CD8-positive, alpha-beta memory T cell (primary cell): Measurements from ENCODE around the gene LYPLA2. TPM values are rescaled to one million over a fixed set of nuclear protein-coding genes. Genes with fewer than 3 reads are reported as not detected.
"Not testable (repeated sequence)": the region's sequence is repeated elsewhere in the genome, so short reads cannot be mapped to it uniquely, and the experiment has no call there.

Source experiments
- CTCF ChIA-PET: fragments of 350-600 bp; sonication (Branson Sonifier 250); formaldehyde crosslinking; loops from one replicate; lab custom pipeline; 2021; ENCODE audit warnings: antibody characterized with exemption; lab: Charles Lee
- POLR2A ChIA-PET: fragments of 350-600 bp; sonication (Branson Sonifier 250); formaldehyde crosslinking; loops from one replicate; lab custom pipeline; 2021; ENCODE audit warnings: antibody characterized with exemption; lab: Charles Lee
- DNase-seq, 5 donors: peaks; one replicate each; pipeline versions ENCODE4 v3.0.0 to v3.0.0-alpha.2; 2020 to 2022; ENCODE audit warnings: mixed read lengths in 1 of 5
- H3K27ac ChIP-seq: one replicate; pipeline ENCODE4 v1.7.0; 2013; ENCODE audit warnings: low read depth, mild to moderate bottlenecking, low read length, moderate library complexity
- H3K27me3 ChIP-seq: 2 replicates; pipeline ENCODE4 v1.7.0; 2013; ENCODE audit warnings: low read length, mild to moderate bottlenecking; ENCODE audit not compliant: insufficient read depth, poor library complexity, severe bottlenecking
- H3K36me3 ChIP-seq: 2 replicates; pipeline ENCODE4 v1.7.0; 2013; ENCODE audit warnings: mild to moderate bottlenecking, low read length, moderate library complexity; ENCODE audit not compliant: insufficient read depth
- H3K4me1 ChIP-seq: 2 replicates; pipeline ENCODE4 v1.7.0; 2013; ENCODE audit warnings: mild to moderate bottlenecking, low read length, moderate library complexity; ENCODE audit not compliant: insufficient read depth
- H3K4me3 ChIP-seq: 2 replicates; pipeline ENCODE4 v1.7.0; 2013; ENCODE audit warnings: mild to moderate bottlenecking, low read length
- H3K9me3 ChIP-seq: 2 replicates; pipeline ENCODE4 v1.7.0; 2013; ENCODE audit warnings: mild to moderate bottlenecking, low read length
- H3K27ac Mint-ChIP-seq, 8 donors: one replicate each; pipeline ENCODE4 v1.8.0; 2020 to 2021; ENCODE audit warnings: mixed read lengths in 8 of 8, mild to moderate bottlenecking in 6 of 8, inconsistent platforms in 3 of 8, moderate library complexity in 3 of 8
- H3K27me3 Mint-ChIP-seq, 2 donors: one replicate each; pipeline ENCODE4 v1.8.0; 2020 to 2021; ENCODE audit warnings: mixed read lengths in 2 of 2, mild to moderate bottlenecking in 1 of 2, moderate library complexity in 1 of 2
- H3K36me3 Mint-ChIP-seq, 3 donors: one replicate each; pipeline ENCODE4 v1.8.0; 2020 to 2021; ENCODE audit warnings: mixed read lengths in 3 of 3, inconsistent platforms in 1 of 3, mild to moderate bottlenecking in 1 of 3
- H3K4me1 Mint-ChIP-seq, 3 donors: one replicate each; pipeline ENCODE4 v1.8.0; 2020 to 2021; ENCODE audit warnings: mixed read lengths in 3 of 3, inconsistent platforms in 1 of 3, mild to moderate bottlenecking in 1 of 3
- H3K4me3 Mint-ChIP-seq, 7 donors: one replicate each; pipeline ENCODE4 v1.8.0; 2020 to 2021; ENCODE audit warnings: mixed read lengths in 7 of 7, mild to moderate bottlenecking in 6 of 7, moderate library complexity in 4 of 7, inconsistent platforms in 2 of 7
- H3K9me3 Mint-ChIP-seq, 5 donors: one replicate each; pipeline ENCODE4 v1.8.0; 2020 to 2022; ENCODE audit warnings: mixed read lengths in 5 of 5, mild to moderate bottlenecking in 3 of 5, moderate library complexity in 2 of 5, inconsistent platforms in 1 of 5
- polyA plus RNA-seq: library from polyadenylated mRNA; unstranded; fragments of 300-500 nt; fragmentation: Illumina TruSeq; gene quantifications from one replicate; pipeline ENCODE4 v1.2.3, GENCODE V29; 2021
- total RNA-seq, 2 experiments: library from RNA; stranded (reverse); gene quantifications; one replicate each; pipeline ENCODE4 v1.2.3, GENCODE V29; 2021

The LYPLA2 gene
- total and polyA plus RNA-seq, 3 experiments from 2014 or later: 99.9 to 109 (median 100) TPM

DNA sequence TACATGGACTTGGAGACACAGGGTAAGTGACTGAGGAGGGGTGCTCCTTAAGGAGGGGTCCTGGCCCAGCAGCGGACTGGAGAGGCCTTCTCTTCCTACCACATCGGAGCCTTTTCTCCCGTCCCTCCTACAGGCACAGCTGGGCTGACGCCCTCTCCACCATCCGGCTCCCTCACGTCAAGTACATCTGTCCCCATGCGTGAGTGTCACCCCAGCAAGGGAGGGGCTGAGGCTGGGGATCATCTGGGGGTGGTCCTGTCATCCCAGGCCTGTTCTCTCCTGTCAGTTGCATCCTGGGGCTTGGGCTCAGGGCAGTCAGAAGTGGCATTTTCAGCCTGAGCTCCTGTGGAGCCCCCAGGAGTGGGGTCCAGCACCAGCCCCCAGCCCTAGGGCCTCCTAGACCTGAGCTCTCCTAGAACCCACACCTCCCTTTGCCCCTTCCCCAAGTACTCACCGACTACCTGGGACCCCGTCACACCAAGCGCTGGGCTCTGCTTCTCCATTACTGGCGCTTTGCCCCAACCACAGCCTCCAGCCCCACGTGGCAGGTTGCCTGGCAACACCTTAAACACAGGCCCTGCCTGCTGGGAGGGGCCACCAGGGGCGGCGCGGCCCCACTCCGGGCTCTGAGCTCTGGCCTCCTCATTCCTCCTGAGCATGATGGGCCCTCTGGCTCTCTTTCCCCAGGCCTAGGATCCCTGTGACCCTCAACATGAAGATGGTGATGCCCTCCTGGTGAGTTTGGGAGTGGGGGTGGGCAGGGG lies 2.3 kb downstream of the LYPLA2 start:
- no peaks in the 10 kb centered on the region for H3K27me3 Mint-ChIP-seq
- Histone ChIP-seq H3K36me3 (no peaks in the 10 kb centered on the region), H3K27ac (no peak overlapping the region), H3K27me3 (no peaks in the 10 kb centered on the region), H3K4me3 (no peak overlapping the region), H3K9me3 (no peaks in the 10 kb centered on the region), H3K4me1 (peaks cover 29% of the 10 kb centered on the region)
- DNase-seq: peak; percentile 20 to 74 (median 40)
- no peaks in the 10 kb centered on the region for H3K9me3 Mint-ChIP-seq
- ChIA-PET POLR2A (interaction anchor here (0.6 to 1.5 kb wide), 2 partner anchors 15 to 20 kb away, joined by 5 to 6 read pairs; partner anchors contain the start of gene PITHD1), CTCF (no interaction called here)
- peaks cover 0 to 52% (median 0%) of the 10 kb centered on the region in 3 donors for H3K36me3 Mint-ChIP-seq
- H3K4me3 Mint-ChIP-seq: peak overlapping the region in 6 of 7 donors; percentile 4 to 82 (median 19)
- H3K27ac Mint-ChIP-seq: peak overlapping the region in 7 of 8 donors; percentile 24 to 86 (median 63)
- H3K4me1 Mint-ChIP-seq: peaks cover 18 to 32% (median 24%) of the 10 kb centered on the region in 3 donors

DNA sequence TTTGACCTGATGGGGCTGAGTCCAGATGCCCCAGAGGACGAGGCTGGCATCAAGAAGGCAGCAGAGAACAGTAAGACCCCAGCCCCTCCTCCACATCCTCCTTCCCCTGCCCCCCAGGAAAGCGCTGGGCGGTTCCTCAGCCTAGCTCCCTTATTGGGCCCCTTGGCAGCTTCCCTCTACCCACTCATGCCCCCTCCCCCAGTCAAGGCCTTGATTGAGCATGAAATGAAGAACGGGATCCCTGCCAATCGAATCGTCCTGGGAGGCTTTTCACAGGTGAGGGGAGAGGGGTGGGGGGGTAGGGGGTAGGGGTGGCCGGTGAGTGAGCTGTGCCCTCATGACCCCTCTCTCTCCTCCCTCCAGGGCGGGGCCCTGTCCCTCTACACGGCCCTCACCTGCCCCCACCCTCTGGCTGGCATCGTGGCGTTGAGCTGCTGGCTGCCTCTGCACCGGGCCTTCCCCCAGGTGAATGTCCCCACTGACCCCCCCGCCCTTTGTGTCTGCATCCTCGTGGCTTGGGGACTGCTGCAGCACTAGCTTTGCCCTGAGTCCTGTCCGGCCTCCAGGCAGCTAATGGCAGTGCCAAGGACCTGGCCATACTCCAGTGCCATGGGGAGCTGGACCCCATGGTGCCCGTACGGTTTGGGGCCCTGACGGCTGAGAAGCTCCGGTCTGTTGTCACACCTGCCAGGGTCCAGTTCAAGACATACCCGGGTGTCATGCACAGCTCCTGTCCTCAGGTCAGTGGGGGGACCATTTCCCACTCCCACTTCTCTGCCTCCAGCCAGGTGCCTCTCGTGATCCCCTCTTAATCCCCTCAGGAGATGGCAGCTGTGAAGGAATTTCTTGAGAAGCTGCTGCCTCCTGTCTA lies 3.2 kb downstream of the LYPLA2 start:
- no peak overlapping the region for H3K27ac ChIP-seq
- H3K4me3 ChIP-seq: no peak overlapping the region
- peaks cover 24 to 39% (median 25%) of the 10 kb centered on the region in 3 donors for H3K4me1 Mint-ChIP-seq
- H3K9me3 Mint-ChIP-seq: no peaks in the 10 kb centered on the region
- H3K36me3 ChIP-seq: no peaks in the 10 kb centered on the region
- no peak for DNase-seq
- POLR2A ChIA-PET: interaction anchor here (0.6 to 1.5 kb wide), 2 partner anchors 16 to 21 kb away, joined by 5 to 6 read pairs; partner anchors contain the start of gene PITHD1
- CTCF ChIA-PET: interaction anchor here (0.6 kb wide), 1 partner anchor 165 kb away, joined by 3 read pairs; no protein-coding TSS in a partner anchor
- H3K27me3 ChIP-seq: no peaks in the 10 kb centered on the region
- no peaks in the 10 kb centered on the region for H3K27me3 Mint-ChIP-seq
- no peak overlapping the region for H3K27ac Mint-ChIP-seq
- no peaks in the 10 kb centered on the region for H3K9me3 ChIP-seq
- peaks cover 0 to 49% (median 0%) of the 10 kb centered on the region in 3 donors for H3K36me3 Mint-ChIP-seq
- peak overlapping the region in 3 of 7 donors; percentile 37 to 68 (median 41) for H3K4me3 Mint-ChIP-seq
- H3K4me1 ChIP-seq: peaks cover 31% of the 10 kb centered on the region

DNA sequence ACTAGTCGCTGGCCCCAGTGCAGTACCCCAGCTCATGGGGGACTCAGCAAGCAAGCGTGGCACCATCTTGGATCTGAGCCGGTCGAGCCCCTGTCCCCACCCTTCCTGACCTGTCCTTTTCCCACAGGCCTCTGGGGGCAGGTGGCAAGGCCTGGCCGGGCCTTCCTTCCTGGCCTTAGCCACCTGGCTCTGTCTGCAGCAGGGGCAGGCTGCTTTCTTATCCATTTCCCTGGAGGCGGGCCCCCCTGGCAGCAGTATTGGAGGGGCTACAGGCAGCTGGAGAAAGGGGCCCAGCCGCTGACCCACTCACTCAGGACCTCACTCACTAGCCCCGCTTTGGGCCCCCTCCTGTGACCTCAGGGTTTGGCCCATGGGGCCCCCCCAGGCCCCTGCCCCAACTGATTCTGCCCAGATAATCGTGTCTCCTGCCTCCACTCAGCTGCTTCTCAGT lies 3.8 kb downstream of the LYPLA2 start:
- H3K9me3 Mint-ChIP-seq, H3K27me3 ChIP-seq, DNase-seq, H3K27ac Mint-ChIP-seq, H3K4me3 ChIP-seq, POLR2A ChIA-PET, CTCF ChIA-PET, H3K27ac ChIP-seq, H3K9me3 ChIP-seq, H3K27me3 Mint-ChIP-seq, H3K36me3 ChIP-seq: not testable (repeated sequence)
- peaks cover 0 to 47% (median 0%) of the 10 kb centered on the region in 3 donors for H3K36me3 Mint-ChIP-seq
- H3K4me1 ChIP-seq: peaks cover 38% of the 10 kb centered on the region
- peak overlapping the region in 1 of 7 donors; percentile 37 for H3K4me3 Mint-ChIP-seq
- peaks cover 25 to 45% (median 29%) of the 10 kb centered on the region in 3 donors for H3K4me1 Mint-ChIP-seq

DNA sequence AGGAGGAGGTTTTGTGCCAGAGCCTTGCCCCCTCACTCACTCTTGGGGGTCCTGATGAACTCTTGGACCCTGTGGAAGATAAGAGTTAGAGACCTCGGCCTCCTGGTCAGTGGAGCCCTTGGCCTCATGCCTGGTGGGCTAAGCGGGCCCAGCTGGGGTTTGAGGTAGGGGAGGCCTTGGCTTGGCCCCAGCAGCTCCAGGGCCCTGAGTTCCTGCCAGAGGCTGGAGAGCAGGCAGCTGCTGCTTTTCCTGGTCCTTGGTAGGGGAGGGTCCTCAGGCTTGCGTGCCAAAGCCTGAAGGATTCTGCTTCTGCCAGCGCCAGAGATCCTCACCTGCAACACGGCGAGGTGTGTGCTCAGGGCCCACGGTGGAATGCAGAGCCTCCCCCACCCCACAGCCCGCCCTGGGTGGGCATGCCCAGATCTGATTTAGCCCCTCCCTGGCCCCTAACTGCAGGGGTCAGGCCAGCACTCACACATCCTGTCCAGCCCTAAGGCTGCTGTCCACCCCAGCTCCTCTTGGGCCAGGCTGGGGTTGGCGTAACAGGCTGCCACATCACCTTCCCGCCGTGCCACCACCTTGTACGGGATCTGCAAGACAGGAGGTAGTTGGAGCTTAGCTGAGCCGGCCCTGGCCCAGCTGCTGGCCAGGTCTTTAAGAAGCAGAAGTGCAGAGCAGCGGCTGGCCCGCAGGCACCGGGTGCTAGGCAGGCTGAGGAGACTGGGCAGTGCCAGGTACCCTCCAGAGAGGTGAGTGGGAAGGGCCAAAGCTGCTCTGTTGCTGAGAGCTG lies 4.9 kb downstream of the LYPLA2 start:
- H3K9me3 ChIP-seq: no peaks in the 10 kb centered on the region
- H3K27ac ChIP-seq: no peak overlapping the region
- no peaks in the 10 kb centered on the region for H3K27me3 Mint-ChIP-seq
- H3K27me3 ChIP-seq: no peaks in the 10 kb centered on the region
- H3K9me3 Mint-ChIP-seq: no peaks in the 10 kb centered on the region
- no peak for DNase-seq
- no peak overlapping the region for H3K4me3 ChIP-seq
- POLR2A ChIA-PET: interaction anchor here (1.3 kb wide), 1 partner anchor 16 kb away, joined by 3 read pairs; no protein-coding TSS in a partner anchor
- H3K36me3 ChIP-seq: no peaks in the 10 kb centered on the region
- H3K4me3 Mint-ChIP-seq: peak overlapping the region in 1 of 7 donors; percentile 2
- peaks cover 33% of the 10 kb centered on the region for H3K4me1 ChIP-seq
- H3K27ac Mint-ChIP-seq: peak overlapping the region in 1 of 8 donors; percentile 53
- peaks cover 0 to 48% (median 0%) of the 10 kb centered on the region in 3 donors for H3K36me3 Mint-ChIP-seq
- CTCF ChIA-PET: no interaction called here
- peaks cover 21 to 43% (median 23%) of the 10 kb centered on the region in 3 donors for H3K4me1 Mint-ChIP-seq

DNA sequence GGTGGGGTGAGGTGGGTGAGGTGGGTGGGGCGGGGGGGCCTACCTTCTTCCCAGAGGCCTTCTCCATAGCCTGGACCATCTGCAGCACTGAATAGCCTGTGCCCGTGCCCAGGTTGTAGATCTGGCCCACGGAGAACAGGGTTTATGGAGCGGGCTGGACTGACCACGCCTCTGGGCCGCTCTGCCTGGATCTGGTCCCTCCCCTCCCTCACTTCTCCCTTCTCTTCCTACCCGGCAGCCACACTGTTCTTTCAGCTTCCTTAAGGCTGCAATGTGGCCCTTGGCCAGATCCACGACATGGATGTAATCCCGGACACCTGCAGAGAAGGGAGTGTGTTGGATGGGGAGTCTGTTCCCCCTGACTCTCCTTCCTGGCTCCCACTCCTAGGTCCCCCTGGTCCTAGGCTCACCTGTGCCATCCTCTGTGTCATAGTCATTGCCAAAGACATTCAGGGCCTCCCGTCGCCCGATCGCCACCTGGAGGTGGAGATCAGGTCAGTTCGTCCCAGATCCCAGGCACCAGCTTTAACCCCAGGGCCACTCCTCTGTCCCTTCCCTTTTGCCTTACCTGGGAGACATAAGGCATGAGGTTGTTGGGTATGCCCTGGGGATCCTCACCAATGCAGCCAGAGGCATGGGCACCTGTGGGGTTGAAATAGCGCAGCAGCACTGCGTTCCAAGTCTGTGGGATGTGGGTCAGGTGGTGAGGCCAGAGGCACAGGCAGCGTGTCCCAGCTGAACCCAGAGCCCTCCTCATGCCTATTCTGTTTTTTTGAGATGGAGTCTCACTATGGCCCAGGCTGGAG lies 5.7 kb downstream of the LYPLA2 start:
- no peak for DNase-seq
- no peaks in the 10 kb centered on the region for H3K27me3 ChIP-seq
- H3K9me3 Mint-ChIP-seq: no peaks in the 10 kb centered on the region
- POLR2A ChIA-PET: interaction anchor here (1.3 kb wide), 1 partner anchor 17 kb away, joined by 3 read pairs; no protein-coding TSS in a partner anchor
- no peaks in the 10 kb centered on the region for H3K36me3 ChIP-seq
- CTCF ChIA-PET: no interaction called here
- no peaks in the 10 kb centered on the region for H3K9me3 ChIP-seq
- H3K4me3 ChIP-seq: no peak overlapping the region
- peaks cover 0 to 41% (median 0%) of the 10 kb centered on the region in 3 donors for H3K36me3 Mint-ChIP-seq
- H3K4me1 ChIP-seq: peaks cover 35% of the 10 kb centered on the region
- H3K27ac ChIP-seq: no peak overlapping the region
- H3K4me1 Mint-ChIP-seq: peaks cover 19 to 40% (median 20%) of the 10 kb centered on the region in 3 donors
- H3K4me3 Mint-ChIP-seq: peak overlapping the region in 2 of 7 donors; percentile 32 to 52
- H3K27me3 Mint-ChIP-seq: no peaks in the 10 kb centered on the region
- H3K27ac Mint-ChIP-seq: peak overlapping the region in 3 of 8 donors; percentile 38 to 80 (median 66)

DNA sequence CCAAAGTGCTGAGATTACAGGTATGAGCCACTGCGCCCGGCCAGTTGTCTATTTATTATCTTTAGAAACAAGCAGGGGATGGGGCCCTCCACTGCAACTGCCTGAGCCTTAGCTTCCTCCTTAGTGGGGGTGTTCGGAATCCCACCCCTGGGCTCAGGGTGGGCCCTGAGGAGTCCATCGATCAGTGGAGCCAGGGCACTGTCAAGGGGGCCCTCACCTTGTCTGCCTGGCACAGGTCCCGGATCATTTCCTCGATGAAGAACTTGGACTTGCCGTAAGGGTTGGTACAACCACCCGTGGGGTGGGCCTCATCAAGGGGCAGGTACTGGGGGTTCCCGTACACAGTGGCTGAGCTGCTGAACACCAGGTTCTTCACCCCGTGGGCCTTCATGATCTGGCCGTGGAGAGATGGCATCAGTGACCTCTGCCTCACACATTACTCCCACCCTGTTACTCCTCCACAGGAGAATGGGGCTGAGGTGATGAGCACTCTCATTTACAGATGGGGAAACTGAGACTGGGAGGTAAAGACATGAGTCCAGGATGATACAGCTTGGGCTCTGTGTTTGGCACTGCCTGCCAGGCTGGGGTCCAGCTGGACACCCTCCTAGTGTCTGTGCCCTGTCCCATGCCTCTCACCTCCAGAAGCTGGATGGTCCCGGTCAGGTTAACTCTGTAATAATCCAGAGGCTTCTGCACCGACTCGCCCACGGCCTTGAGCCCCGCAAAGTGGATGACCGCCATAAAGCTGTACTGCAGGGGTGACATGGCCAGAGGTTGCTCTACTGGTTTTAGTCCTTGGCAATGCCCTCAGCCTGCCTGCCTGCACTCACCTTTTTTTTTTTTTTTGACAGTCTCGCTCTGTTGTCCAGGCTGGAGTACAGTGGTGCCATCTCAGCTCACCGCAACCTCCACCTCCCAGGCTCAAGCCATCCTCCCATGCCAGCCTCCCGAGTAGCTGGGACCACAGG lies 6.8 kb downstream of the LYPLA2 start:
- Histone ChIP-seq H3K4me1 (peaks cover 26% of the 10 kb centered on the region), H3K36me3 (no peaks in the 10 kb centered on the region), H3K27ac (no peak overlapping the region), H3K9me3 (no peaks in the 10 kb centered on the region), H3K4me3 (no peak overlapping the region), H3K27me3 (no peaks in the 10 kb centered on the region)
- H3K4me3 Mint-ChIP-seq: peak overlapping the region in 1 of 7 donors; percentile 52
- DNase-seq: no peak
- peak overlapping the region in 5 of 8 donors; percentile 37 to 80 (median 66) for H3K27ac Mint-ChIP-seq
- H3K9me3 Mint-ChIP-seq: no peaks in the 10 kb centered on the region
- ChIA-PET CTCF (interaction anchor here (1.3 kb wide), 2 partner anchors 9 to 119 kb away, joined by 3 to 4 read pairs; no protein-coding TSS in a partner anchor), POLR2A (interaction anchor here (0.6 to 2.6 kb wide), 2 partner anchors 9 to 19 kb away, joined by 3 to 10 read pairs; partner anchors contain the start of gene PITHD1)
- peaks cover 0 to 40% (median 0%) of the 10 kb centered on the region in 3 donors for H3K36me3 Mint-ChIP-seq
- H3K4me1 Mint-ChIP-seq: peaks cover 15 to 30% (median 19%) of the 10 kb centered on the region in 3 donors
- no peaks in the 10 kb centered on the region for H3K27me3 Mint-ChIP-seq
